GM19193 (cell line): Measurements from ENCODE around the gene TGM4.

ENCODE experiments used
- POLR2A ChIP-seq: IDR thresholded peaks from 4 replicates; pipeline ENCODE4 v1.6.1; 2011; ENCODE audit not compliant: insufficient read depth, insufficient read length; ENCODE audit errors: extremely low read depth

Gene TGM4

GRCh38 chr3:44865272-44866035, 9.0 kb upstream of the TGM4 start:
- TF ChIP-seq POLR2A = no peak

GRCh38 chr3:44867421-44868111, 6.8 kb upstream of the TGM4 start:
- no peak for TF ChIP-seq POLR2A

- TF ChIP-seq POLR2A = no peak
Observed at GRCh38 chr3:44870375-44871061, 3.9 kb upstream of the TGM4 start.

- no peak for TF ChIP-seq POLR2A
Observed at GRCh38 chr3:44875596-44875995, 1.2 kb downstream of the TGM4 start.

- TF ChIP-seq POLR2A = no peak
Observed at GRCh38 chr3:44877333-44877732, 2.9 kb downstream of the TGM4 start.

GRCh38 chr3:44880284-44880683, 5.9 kb downstream of the TGM4 start:
- TF ChIP-seq POLR2A = no peak

- no peak for TF ChIP-seq POLR2A
Observed at GRCh38 chr3:44883213-44883955, 9.0 kb downstream of the TGM4 start.

GRCh38 chr3:44883999-44884431, 9.6 kb downstream of the TGM4 start:
- no peak for TF ChIP-seq POLR2A

GRCh38 chr3:44885618-44886017, 11.2 kb downstream of the TGM4 start:
- TF ChIP-seq POLR2A = no peak

- no peak for TF ChIP-seq POLR2A
Observed at GRCh38 chr3:44886561-44886960, 12.2 kb downstream of the TGM4 start.

GRCh38 chr3:44887101-44887500, 12.7 kb downstream of the TGM4 start:
- TF ChIP-seq POLR2A = no peak

- no peak for TF ChIP-seq POLR2A
Observed at GRCh38 chr3:44890258-44890657, 15.8 kb downstream of the TGM4 start.

- no peak for TF ChIP-seq POLR2A
Observed at GRCh38 chr3:44890852-44891251, 16.4 kb downstream of the TGM4 start.

GRCh38 chr3:44892689-44893088, 18.3 kb downstream of the TGM4 start:
- TF ChIP-seq POLR2A = no peak

- TF ChIP-seq POLR2A = no peak
Observed at GRCh38 chr3:44893097-44893496, 18.7 kb downstream of the TGM4 start.
